ENCODE results near the gene GJD4.

- TF ChIP-seq EZH2 (IDR thresholded peaks at IDR 0.05; ENCODE audit: borderline replicate concordance, insufficient read depth, low read length, poor library complexity, severe bottlenecking) (no peak), CTCF (IDR thresholded peaks at IDR 0.05; ENCODE audit: poor library complexity, severe bottlenecking) (no peak), REST (IDR thresholded peaks at IDR 0.05; ENCODE audit: borderline replicate concordance) (no peak), POLR2AphosphoS5 (IDR thresholded peaks at IDR 0.05) (no peak), EP300 (conservative IDR thresholded peaks at IDR 0.05; ENCODE audit: poor library complexity, severe bottlenecking) (no peak), TAF1 (IDR thresholded peaks at IDR 0.05; ENCODE audit: low read depth) (no peak), MXI1 (conservative IDR thresholded peaks at IDR 0.05; ENCODE audit: poor library complexity, severe bottlenecking) (no peak), RAD21 (conservative IDR thresholded peaks at IDR 0.05) (no peak)
These were observed 29.5 kb upstream of the GJD4 start for GRCh38 chr10:35575640-35576039.

All from neural cell (in vitro differentiated cells).